Coronary artery (tissue), 2 donors: ENCODE results near the gene MBD4.
"Not testable (repeated sequence)": the region's sequence is repeated elsewhere in the genome, so short reads cannot be mapped to it uniquely, and the experiment has no call there.

Source experiments
- DNase-seq: peaks from one replicate; pipeline ENCODE4 v3.0.0-alpha.2; 2017; ENCODE audit warnings: low spot score
- H3K27ac ChIP-seq, 2 donors: fragments of 200-600 bp; sonication (generic); one replicate each; pipeline ENCODE4 v1.5.1; 2016 to 2019
- H3K4me3 ChIP-seq: fragments of 200-600 bp; sonication (generic); 2 replicates; pipeline ENCODE4 v1.5.1; 2016; ENCODE audit warnings: mild to moderate bottlenecking, moderate library complexity
- TF ChIP-seq, protein P1 (sequence below): fragments of 200-600 bp; sonication (generic); IDR thresholded peaks from one replicate; pipeline ENCODE4 v1.5.1; 2019; ENCODE audit warnings: antibody characterized with exemption

MBD4 gene

DNA sequence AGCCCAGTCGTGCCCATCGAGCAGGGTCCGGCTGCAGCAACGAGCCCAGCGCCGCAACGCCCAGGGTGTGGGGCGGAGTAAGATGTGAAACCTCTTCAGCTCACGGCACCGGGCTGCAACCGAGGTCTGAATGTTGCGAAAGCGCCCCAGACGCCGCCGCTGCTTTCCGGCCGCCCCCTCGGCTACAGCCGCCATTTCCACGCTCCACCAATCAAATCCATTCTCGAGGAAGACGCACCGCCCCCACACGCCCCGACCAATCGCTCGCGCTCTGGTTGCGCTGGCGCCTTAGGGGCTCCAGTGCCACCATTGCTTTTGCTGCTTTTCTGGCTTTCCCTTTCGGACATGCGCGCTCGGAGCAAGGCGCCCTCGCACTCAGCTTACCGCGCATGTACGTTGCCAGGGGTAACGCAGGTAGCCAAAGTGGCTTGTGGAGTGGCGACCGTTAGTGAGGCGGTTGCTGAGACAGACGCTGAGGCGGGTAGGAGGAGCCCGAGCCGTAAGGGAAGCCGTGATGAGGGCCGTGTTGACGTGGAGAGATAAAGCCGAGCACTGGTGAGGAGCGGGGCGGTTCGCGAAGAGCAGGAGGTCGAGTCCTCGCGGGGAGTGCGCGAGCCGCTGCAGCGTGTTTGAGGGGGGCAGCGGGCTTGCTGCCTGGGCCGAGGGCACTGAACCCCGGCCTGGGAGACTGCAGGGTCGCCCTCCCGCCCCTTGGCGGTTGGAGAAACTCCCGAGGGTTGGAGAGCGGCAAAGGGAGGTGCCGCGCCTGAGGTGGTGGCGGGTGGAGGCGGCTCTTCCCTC, at the start of gene MBD4, which contains the start of gene IFT122:
TSS of gene MBD4 (minus strand) at position 132 of the 801 bp plus-strand sequence. CDS start at position 17, 115 bp downstream.
TSS of gene IFT122 (plus strand) at position 408 of the 801 bp plus-strand sequence. CDS start at position 515, 107 bp downstream.
- H3K4me3 ChIP-seq, result peak within 1 kb of the TSS; percentile 100
- peak within 1 kb of the TSS; percentile 75 to 99 for H3K27ac ChIP-seq
- DNase-seq, result peak; percentile 99
- TF ChIP-seq, protein P1, sequence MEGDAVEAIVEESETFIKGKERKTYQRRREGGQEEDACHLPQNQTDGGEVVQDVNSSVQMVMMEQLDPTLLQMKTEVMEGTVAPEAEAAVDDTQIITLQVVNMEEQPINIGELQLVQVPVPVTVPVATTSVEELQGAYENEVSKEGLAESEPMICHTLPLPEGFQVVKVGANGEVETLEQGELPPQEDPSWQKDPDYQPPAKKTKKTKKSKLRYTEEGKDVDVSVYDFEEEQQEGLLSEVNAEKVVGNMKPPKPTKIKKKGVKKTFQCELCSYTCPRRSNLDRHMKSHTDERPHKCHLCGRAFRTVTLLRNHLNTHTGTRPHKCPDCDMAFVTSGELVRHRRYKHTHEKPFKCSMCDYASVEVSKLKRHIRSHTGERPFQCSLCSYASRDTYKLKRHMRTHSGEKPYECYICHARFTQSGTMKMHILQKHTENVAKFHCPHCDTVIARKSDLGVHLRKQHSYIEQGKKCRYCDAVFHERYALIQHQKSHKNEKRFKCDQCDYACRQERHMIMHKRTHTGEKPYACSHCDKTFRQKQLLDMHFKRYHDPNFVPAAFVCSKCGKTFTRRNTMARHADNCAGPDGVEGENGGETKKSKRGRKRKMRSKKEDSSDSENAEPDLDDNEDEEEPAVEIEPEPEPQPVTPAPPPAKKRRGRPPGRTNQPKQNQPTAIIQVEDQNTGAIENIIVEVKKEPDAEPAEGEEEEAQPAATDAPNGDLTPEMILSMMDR, result no peak

DNA sequence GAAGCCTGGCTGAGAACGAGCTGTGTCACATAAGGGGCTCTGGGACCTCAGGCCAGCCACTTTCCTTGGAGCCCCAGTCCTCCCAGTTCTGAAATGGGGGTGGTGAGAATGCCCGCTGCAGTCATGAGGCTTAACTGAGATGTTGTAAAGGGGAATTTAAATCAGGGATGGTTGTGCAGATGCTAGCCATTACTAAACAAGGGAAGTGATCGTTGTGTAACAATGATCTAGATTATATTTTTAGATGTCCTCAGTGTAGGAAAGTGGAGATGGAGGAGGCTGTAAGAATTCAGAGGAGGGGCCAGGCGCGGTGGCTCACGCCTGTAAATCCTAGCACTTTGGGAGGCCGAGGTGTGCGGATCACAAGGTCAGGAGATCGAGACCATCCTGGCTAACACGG, 49.5 kb upstream of the MBD4 start:
- H3K4me3 ChIP-seq, H3K27ac ChIP-seq, DNase-seq: not testable (repeated sequence)

DNA sequence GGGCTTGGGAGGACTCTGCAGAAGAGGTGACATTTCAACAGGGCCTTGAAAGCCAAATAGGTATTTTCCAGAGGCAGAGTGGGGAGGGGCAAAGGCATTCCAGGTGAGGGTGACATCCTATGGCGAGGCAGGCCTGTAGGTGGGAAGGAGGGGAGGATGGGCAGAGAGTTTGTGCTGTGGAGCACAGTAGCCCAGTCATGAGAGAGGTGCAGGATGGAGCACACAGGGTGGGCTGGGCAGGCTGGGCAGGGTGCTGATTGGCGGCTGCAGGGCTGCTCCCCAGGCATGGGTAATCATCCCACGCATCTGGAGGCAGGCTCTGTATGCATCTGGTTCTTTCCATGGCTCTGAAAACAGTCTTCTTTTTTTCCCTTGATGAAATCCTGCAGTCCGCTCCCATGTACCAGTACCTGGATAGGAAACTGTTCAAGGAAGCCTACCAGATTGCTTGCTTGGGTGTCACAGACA, 48.2 kb upstream of the MBD4 start:
- peak overlapping the region in 1 of 2 donors; percentile 90 for H3K27ac ChIP-seq
- not testable (repeated sequence) for H3K4me3 ChIP-seq, DNase-seq

DNA sequence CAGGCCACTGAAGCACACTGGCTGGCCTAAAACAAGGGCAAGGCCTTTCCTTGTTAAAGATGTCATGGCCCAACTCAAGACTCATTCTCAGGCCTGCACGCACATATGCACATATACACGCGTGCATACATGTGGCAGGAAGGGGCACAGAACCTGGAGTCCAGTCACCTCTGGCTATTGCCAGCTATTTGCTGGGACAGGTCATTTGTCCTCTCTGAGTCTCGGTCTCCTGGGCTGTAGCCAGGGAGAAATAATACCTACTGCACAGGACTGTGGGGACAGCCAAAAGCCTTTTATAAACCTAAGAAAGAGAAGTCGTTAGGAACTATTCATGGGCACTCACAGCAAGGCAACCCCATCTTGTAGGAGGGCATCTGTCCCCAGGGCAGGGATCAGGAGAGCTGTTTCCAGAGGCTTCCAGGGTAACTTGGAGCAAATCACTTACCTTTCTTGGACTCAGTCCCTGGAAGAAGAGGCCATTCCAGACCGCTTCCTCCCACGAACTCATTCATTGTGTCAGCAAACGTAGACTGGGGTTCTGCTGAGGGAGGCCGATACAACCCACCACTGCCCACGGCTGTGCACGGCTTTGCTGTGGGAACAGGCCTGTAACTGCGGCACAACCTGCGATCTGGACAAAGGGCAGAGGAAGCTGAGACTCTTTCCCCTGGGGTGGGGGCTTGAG, 47.6 kb upstream of the MBD4 start:
- Histone ChIP-seq H3K4me3 (no peak overlapping the region), H3K27ac (peak overlapping the region; percentile 70 to 90)
- no peak for DNase-seq
- TF ChIP-seq, protein P1, result no peak

DNA sequence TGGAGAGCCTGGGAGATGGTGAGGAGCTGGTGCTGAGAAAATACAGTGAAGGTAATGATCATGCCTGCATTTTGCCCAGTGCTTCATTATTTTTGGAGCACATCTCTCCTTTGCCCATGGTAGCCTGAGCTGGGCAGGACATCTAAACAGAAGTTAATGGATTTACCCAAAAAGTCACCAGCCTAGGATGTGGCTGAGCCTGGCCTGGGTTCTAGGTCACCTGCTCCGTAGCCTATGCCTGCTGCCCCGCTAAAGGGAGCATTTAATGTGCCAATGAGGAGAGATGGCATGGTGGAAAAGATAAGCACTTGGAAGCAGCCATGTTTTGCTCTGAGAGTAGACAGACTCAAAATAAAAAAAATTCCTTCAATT, 46.9 kb upstream of the MBD4 start:
- TF ChIP-seq, protein P1, result no peak
- H3K4me3 ChIP-seq, result no peak overlapping the region
- DNase-seq, result no peak
- peak overlapping the region; percentile 70 to 90 for H3K27ac ChIP-seq

DNA sequence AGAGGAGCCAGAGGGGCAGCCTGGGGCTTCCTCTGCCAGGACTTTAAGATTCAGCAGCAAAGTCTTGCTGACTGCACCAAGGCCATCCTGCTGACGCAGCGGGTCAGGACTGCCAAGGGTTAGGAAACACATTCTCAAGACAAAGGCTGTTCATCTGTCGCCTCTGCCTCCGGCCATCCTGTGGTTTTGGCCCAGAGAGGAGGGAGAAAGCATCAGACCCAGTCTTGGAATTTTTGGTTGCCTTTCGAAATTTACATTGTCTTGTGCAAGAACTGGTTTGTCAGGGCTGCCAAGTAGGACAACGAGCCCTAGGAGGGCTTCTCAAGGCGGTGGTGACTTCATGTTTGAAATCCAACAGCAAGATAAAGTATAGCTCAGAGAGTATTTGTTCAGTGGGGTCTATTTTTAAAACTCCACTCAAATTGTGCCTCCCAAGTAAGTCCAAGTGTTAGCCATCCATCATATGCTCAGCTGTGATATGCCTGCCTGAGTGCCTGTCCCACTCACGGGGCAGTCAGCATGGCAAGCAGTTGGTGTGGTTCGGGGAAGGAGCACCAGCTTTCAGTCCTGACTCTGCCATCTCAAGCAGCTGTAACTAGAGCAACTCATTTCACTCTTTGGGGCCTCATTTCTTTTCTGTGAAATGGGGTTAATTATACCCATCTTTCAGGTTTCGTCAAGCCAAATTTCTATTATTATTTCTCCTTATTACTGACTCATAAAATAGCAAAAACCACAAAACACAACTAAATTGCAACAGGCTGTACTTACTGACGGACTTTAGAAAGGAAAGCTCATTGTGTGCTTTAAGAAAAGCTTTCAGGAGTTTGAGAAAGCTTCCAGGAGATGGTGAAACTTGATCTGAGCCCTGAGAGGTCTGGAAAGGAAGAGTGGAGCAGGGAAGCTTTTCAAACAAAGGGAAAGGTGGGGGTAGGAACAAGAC, 46.2 kb upstream of the MBD4 start:
- peak overlapping the region; percentile 36 for H3K4me3 ChIP-seq
- peak overlapping the region; percentile 70 to 90 for H3K27ac ChIP-seq
- TF ChIP-seq, protein P1, result no peak
- peak; percentile 94 for DNase-seq

DNA sequence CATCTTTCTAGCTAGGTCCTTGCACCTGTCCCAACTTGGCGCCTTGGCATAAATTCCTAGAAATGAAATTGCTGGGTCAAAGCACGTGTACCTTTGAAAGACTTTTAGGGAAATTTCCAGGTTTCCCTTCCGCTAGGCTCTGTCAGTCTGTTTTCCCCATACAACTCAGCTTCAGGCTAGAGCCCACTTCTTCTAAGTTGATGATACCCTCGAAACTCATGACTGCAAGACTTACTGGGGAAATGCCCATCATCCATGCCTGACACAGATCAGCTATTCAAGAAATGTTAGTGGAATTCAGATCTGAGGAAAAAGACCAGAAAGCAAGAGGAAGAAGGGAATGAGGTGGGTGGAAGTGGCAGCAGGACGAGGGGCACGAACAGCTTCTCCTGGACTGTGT, 45.4 kb upstream of the MBD4 start:
- DNase-seq, H3K4me3 ChIP-seq: not testable (repeated sequence)
- H3K27ac ChIP-seq, result peak overlapping the region; percentile 70 to 90

DNA sequence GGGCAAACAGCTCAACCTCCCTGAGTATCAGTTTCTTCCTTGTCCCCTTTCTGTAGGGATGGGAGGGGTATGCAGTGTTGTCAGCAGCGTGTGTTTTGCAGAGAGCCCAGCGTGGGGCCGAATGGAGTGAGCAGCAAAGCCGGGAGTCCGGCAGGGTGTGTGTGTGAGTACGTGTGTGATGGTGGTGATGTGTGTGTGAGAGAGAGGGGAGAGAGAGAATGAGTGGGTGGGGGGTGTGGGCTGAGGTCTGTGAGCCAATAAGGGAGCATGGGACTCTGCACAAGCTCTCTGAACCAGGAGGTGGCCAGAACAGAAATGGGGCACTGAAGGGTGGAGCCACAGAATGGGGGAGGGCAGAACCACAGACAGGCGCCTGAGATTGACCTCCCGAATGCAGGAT, 44.1 kb upstream of the MBD4 start:
- Histone ChIP-seq H3K27ac (no peak overlapping the region), H3K4me3 (no peak overlapping the region)
- DNase-seq, result no peak
- TF ChIP-seq, protein P1, result no peak
